Mesendoderm (in vitro differentiated cells): ENCODE measurements around the gene FARP2. TPM values are rescaled to one million over a fixed set of nuclear protein-coding genes. Genes with fewer than 3 reads are reported as not detected.

Experiments used
- DNase-seq: peaks from one replicate; pipeline ENCODE4 v3.0.0; 2013
- H2AK5ac ChIP-seq: 2 replicates; pipeline ENCODE4 v1.6.1; 2013; ENCODE audit warnings: low read length, inconsistent platforms
- H2BK120ac ChIP-seq: 2 replicates; pipeline ENCODE4 v1.6.1; 2013; ENCODE audit warnings: low read depth, mild to moderate bottlenecking, low read length, moderate library complexity, mixed read lengths
- H2BK15ac ChIP-seq: replicated peaks from 2 replicates; pipeline ENCODE4 v1.6.1; 2013; ENCODE audit warnings: low read depth, mild to moderate bottlenecking, moderate library complexity
- H2BK5ac ChIP-seq: 2 replicates; pipeline ENCODE4 v1.6.1; 2013; ENCODE audit warnings: low read length, inconsistent platforms
- H3K18ac ChIP-seq: 2 replicates; pipeline ENCODE4 v1.6.1; 2013; ENCODE audit warnings: mild to moderate bottlenecking, low read length, mixed read lengths
- H3K23ac ChIP-seq: one replicate; pipeline ENCODE4 v1.6.1; 2013; ENCODE audit warnings: low read length
- H3K27ac ChIP-seq: 2 replicates; pipeline ENCODE4 v1.5.1; 2013; ENCODE audit warnings: low read depth, mild to moderate bottlenecking, inconsistent platforms, low read length, moderate library complexity
- H3K27me3 ChIP-seq: 2 replicates; pipeline ENCODE4 v1.6.1; 2013; ENCODE audit warnings: low read length, control low read depth, mild to moderate bottlenecking, inconsistent platforms; ENCODE audit not compliant: insufficient read depth, poor library complexity
- H3K36me3 ChIP-seq: 2 replicates; pipeline ENCODE4 v1.6.1; 2013; ENCODE audit warnings: low read length, inconsistent platforms; ENCODE audit not compliant: control insufficient read depth, insufficient read depth
- H3K4ac ChIP-seq: one replicate; pipeline ENCODE4 v1.6.1; 2013; ENCODE audit warnings: low read depth, mild to moderate bottlenecking, low read length, moderate library complexity
- H3K4me1 ChIP-seq: 2 replicates; pipeline ENCODE4 v1.6.1; 2013; ENCODE audit warnings: low read depth, low read length, inconsistent platforms; ENCODE audit not compliant: control insufficient read depth
- H3K4me2 ChIP-seq: 2 replicates; pipeline ENCODE4 v1.6.1; 2013; ENCODE audit warnings: low read length
- H3K4me3 ChIP-seq: 2 replicates; pipeline ENCODE4 v1.5.1; 2013; ENCODE audit warnings: mild to moderate bottlenecking, low read length
- H3K56ac ChIP-seq: one replicate; pipeline ENCODE4 v1.6.1; 2013; ENCODE audit warnings: low read length
- H3K79me1 ChIP-seq: 2 replicates; pipeline ENCODE4 v1.6.1; 2013; ENCODE audit warnings: low read length, inconsistent platforms
- H3K79me2 ChIP-seq: 2 replicates; pipeline ENCODE4 v1.6.1; 2013; ENCODE audit warnings: mild to moderate bottlenecking, low read length; ENCODE audit not compliant: control insufficient read depth, insufficient read depth
- H3K9ac ChIP-seq: 2 replicates; pipeline ENCODE4 v1.6.1; 2013; ENCODE audit warnings: low read length, inconsistent platforms
- H4K5ac ChIP-seq: one replicate; pipeline ENCODE4 v1.6.1; 2013; ENCODE audit warnings: low read length
- H4K8ac ChIP-seq: one replicate; pipeline ENCODE4 v1.6.1; 2013; ENCODE audit warnings: low read depth, mild to moderate bottlenecking, control low read depth, low read length, moderate library complexity
- WGBS: extraction: QIAGEN DNeasy Blood & Tissue Kit; methylation state at CpG from one replicate; pipeline ENCODE4 v1.1.7; 2013; ENCODE audit warnings: low lambda C conversion rate, missing lambda C conversion rate; ENCODE audit not compliant: insufficient coverage; ENCODE audit errors: extremely low coverage; 5-methylcytosine and 5-hydroxymethylcytosine counted together
- small RNA-seq: library from polyadenylated mRNA; stranded (forward); fragments of <200 nt; extraction: miRNeasy Mini kit (QIAGEN cat#:217004); gene quantifications from one replicate; pipeline ENCODE3, GENCODE V24; 2013; ENCODE audit not compliant: insufficient read depth

FARP2 gene

DNA sequence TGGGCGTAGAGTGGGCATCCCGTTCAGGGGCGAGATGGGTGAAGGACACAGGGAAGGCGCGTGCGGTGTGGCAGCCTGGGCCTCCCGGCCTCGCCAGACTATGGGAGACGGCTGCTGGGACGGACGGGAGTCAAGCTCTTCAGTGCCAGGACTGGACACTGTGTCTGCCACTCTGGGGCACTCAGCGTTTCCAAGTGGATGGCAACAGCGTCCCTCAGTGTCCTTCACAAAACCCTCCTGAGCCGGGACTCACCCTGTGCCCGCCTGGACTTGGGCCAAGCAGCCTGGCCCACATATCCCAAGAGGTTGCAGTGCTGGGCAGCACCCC, 186.2 kb downstream of the FARP2 start:
- H4K5ac ChIP-seq: no peak overlapping the region
- H4K8ac ChIP-seq: no peak overlapping the region
- H3K27me3 ChIP-seq: peaks cover 2% of the 10 kb centered on the region
- no peak overlapping the region for H2BK5ac ChIP-seq
- H3K4me3 ChIP-seq: no peak overlapping the region
- H3K23ac ChIP-seq: no peak overlapping the region
- no peaks in the 10 kb centered on the region for H3K36me3 ChIP-seq
- H3K56ac ChIP-seq: no peak overlapping the region
- no peaks in the 10 kb centered on the region for H3K79me2 ChIP-seq
- no peak overlapping the region for H2AK5ac ChIP-seq
- H3K4ac ChIP-seq: no peak overlapping the region
- no peak for DNase-seq
- no peaks in the 10 kb centered on the region for H3K79me1 ChIP-seq
- no CpG with 5 or more reads among the region's 15 CpGs for WGBS
- H3K9ac ChIP-seq: no peak overlapping the region
- peaks cover 1% of the 10 kb centered on the region for H3K4me1 ChIP-seq
- no peak overlapping the region for H2BK15ac ChIP-seq
- H3K27ac ChIP-seq: no peak overlapping the region
- no peak overlapping the region for H3K4me2 ChIP-seq
- no peak overlapping the region for H3K18ac ChIP-seq
- no peak overlapping the region for H2BK120ac ChIP-seq

Small RNA genes lying within 50 kb of the gene (small RNA-seq; reads per million reads assigned to genes)
- gene MIR3133: not detected
